C4-2B (cell line): Measurements from ENCODE around the gene FGD2.

Experiments
- H3K27ac ChIP-seq: fragments of 450-650 bp; 2 replicates; pipeline ENCODE4 v1.5.1; 2017
- CTCF ChIP-seq: fragments of 450-650 bp; conservative IDR thresholded peaks from 2 replicates; pipeline ENCODE4 v1.5.1; 2017; ENCODE audit warnings: mild to moderate bottlenecking
- ZFX ChIP-seq: fragments of 450-650 bp; IDR thresholded peaks from 2 replicates; pipeline ENCODE4 v1.6.1; 2017

Gene FGD2

GRCh38 chr6:37005061-37005810 is at the start of gene FGD2:
Gene FGD2 (plus strand): TSS chr6:37005655. CDS start chr6:37005818, 163 bp downstream.
- no peak within 1 kb of the TSS for H3K27ac ChIP-seq
- TF ChIP-seq CTCF = no peak
- TF ChIP-seq ZFX = no peak

- TF ChIP-seq CTCF (no peak), ZFX (no peak)
- no peak overlapping the region for H3K27ac ChIP-seq
Measured at GRCh38 chr6:36955671-36956445, 49.6 kb upstream of the FGD2 start.

GRCh38 chr6:36956446-36956820 is 49.0 kb upstream of the FGD2 start:
- TF ChIP-seq ZFX (no peak), CTCF (no peak)
- no peak overlapping the region for H3K27ac ChIP-seq

- no peak for TF ChIP-seq CTCF
- no peak for TF ChIP-seq ZFX
- no peak overlapping the region for H3K27ac ChIP-seq
Measured at GRCh38 chr6:36957773-36958271, 47.6 kb upstream of the FGD2 start.

GRCh38 chr6:36958775-36959554 is 46.5 kb upstream of the FGD2 start:
- TF ChIP-seq ZFX = no peak
- TF ChIP-seq CTCF = no peak
- no peak overlapping the region for H3K27ac ChIP-seq

- no peak for TF ChIP-seq ZFX
- no peak for TF ChIP-seq CTCF
- H3K27ac ChIP-seq = no peak overlapping the region
Measured at GRCh38 chr6:36959555-36960250, 45.8 kb upstream of the FGD2 start.
